Omental fat pad (tissue), 4 donors: ENCODE measurements around the gene RPL28. TPM values are rescaled to one million over a fixed set of nuclear protein-coding genes. Genes with fewer than 3 reads are reported as not detected.
A peak's percentile ranks its signal among the peaks of the same experiment; 100 is the strongest.

Experiments used
- ATAC-seq: fragments of 150-250 bp; one replicate; pipeline ENCODE4 v1.9.1; 2016; ENCODE audit warnings: mild to moderate bottlenecking, moderate library complexity; ENCODE audit not compliant: low FRiP score
- DNase-seq: peaks from one replicate; pipeline ENCODE4 v3.0.0-alpha.2; 2019; ENCODE audit warnings: low spot score
- CTCF ChIP-seq, 3 donors: fragments of 450-650 bp; IDR thresholded peaks; one replicate each; pipeline ENCODE4 v1.5.1; 2016 to 2017; ENCODE audit warnings: antibody characterized with exemption in 3 of 3, mild to moderate bottlenecking in 3 of 3, moderate library complexity in 2 of 3
- total RNA-seq, 4 donors: library from RNA; depleted of rRNA; stranded (reverse); fragments of >200 nt; gene quantifications; one replicate each; pipeline ENCODE4 v1.1.0, GENCODE V29; 2016

RPL28 gene
- total RNA-seq, 4 donors from 2014 or later: 490 to 747 (median 555) TPM

DNA sequence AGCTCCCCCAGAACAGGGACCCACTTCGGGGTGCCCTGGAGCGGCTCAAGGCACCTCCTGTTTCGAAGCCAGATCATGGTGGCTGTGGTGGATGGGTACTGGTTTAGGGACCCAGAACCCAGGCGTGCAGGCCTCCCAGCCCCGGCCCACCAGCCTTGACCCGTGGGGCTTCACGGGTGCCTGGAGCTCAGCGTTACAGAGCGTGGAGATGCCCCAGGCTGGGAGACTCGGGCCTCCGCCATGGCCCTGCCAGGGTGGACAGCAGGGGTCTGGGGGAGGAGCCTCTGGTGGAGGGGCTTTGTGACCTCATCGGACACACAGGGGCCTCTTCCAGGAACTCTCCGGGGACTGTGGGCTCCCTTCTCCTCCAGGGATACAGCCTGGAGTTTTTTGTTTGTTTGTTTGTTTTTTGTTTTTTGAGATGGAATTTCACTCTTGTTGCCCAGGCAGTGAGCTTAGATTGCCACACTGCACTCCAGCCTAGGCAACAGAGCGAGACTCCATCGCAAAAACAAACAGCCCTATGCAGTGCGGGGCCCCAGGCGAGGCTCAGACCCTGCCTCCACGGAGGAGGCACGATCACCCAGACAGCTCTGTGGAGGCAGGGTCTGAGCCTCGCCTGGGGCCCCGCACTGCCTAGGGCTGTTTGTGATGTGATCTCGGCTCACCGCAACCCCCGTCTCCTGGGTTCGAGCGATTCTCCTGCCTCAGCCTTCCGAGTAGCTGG lies 22.6 kb upstream of the RPL28 start, which contains the start of gene GARIN5B:
TSS of gene GARIN5B (minus strand) at position 271 of the 727 bp plus-strand sequence. CDS start at position 77, 194 bp downstream.
- ATAC-seq (no peak), DNase-seq (no peak)
- TF ChIP-seq CTCF (IDR thresholded peaks at IDR 0.05): no peak

DNA sequence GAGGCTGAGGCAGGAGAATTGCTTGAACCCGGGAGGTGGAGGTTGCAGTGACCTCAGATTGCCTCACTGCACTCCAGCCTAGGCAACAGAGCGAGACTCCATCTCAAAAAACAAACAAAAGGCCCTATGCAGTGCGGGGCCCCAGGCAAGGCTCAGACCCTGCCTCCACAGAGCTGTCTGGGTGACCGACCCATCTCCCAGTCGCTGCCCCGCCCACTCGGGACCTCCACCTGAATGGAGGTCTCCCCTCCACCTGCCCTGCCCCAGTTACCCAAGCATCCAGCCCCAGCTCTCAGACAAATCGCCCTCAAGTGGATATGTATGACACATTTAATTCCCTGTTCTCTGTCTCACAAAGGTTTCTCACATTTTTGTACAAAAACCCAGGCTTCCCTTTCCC lies 20.5 kb upstream of the RPL28 start:
- no peak for ATAC-seq
- no peak for DNase-seq
- no peak for TF ChIP-seq CTCF (IDR thresholded peaks at IDR 0.05)

GRCh38 chr19:55365964-55366363 lies 19.8 kb upstream of the RPL28 start:
- no peak for ATAC-seq
- DNase-seq: no peak
- TF ChIP-seq CTCF (IDR thresholded peaks at IDR 0.05): no peak

GRCh38 chr19:55366790-55367189 lies 18.9 kb upstream of the RPL28 start:
- no peak for ATAC-seq
- DNase-seq: no peak
- no peak for TF ChIP-seq CTCF (IDR thresholded peaks at IDR 0.05)

GRCh38 chr19:55368106-55368505 lies 17.6 kb upstream of the RPL28 start:
- no peak for DNase-seq
- ATAC-seq: no peak
- no peak for TF ChIP-seq CTCF (IDR thresholded peaks at IDR 0.05)

DNA sequence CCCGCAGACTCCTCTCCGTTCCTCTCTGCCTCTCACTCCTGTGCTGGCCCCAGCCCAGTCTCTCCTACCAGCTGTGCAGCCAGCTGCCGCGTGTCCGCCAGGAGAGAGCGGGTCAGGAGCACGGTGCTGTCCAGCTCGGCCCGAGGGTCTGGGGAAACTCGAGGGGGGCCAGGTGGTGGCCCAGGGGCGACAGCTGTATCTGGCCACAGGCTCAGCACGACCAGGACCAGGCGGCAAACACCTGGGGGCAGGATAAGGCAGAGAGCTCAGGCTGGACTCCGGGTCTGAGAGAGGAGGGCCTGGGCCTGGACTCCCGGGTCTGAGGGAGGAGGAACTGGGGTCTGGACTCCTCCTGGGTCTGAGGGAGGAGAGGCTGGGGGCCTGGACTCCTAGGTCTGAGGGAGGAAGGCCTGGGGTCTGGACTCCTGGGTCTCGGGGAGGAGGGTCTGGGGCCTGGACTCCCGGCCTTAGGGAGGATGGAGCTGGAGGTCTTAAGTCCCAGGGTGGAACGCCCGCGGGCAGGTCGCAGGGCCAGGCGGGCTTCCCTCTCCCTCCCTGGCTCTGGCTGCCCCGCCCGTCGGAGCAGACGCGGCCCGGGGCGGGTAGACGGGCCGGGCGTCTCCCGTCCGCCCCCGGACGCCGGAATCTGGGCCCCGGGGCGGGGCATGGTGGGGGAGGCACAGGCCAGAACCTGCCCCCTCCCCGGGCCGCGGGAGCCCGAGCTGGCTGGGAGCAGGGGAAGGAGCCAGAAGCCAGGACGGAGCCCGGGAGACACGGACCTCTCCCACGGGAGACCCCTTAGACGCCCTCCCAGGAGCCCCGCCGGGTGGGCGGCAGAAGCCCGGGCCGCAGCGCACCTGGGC lies 16.8 kb upstream of the RPL28 start:
- ATAC-seq: peak; percentile 74
- no peak for DNase-seq

More for the DNA sequence above, 16.8 kb upstream of the RPL28 start:
- TF ChIP-seq CTCF (IDR thresholded peaks at IDR 0.05): no peak
